GM21717 (cell line): ENCODE measurements around the gene PAX9.

Experiments used
- ATAC-seq: cut with Tn5 transposase; IDR thresholded peaks from one replicate; pipeline ENCODE4 v1.9.1; 2021; ENCODE audit warnings: mild to moderate bottlenecking, moderate library complexity; ENCODE audit not compliant: unreplicated experiment

The PAX9 gene

GRCh38 chr14:36724162-36724561, 62.5 kb downstream of the PAX9 start:
- no peak for ATAC-seq

DNA sequence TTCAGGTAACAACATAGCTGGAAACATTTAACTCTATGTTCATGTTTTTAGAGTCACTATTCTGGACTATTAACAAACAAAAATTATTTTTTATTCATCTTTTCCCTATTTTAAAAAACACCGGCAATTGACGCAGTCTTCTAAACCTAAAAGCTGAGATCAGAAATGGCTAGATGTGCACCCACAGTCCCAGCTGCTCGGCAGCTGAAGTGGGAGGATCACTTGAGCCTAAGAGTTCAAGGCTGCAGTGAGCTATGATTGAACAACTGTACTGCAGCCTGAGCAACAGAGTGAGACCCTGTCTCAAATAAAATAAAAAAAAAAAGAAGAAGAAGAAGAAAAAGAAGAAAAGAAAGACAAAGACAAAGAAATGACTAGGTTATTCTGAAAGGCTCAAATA, 64.5 kb downstream of the PAX9 start:
- ATAC-seq = no peak
